SK-N-SH treated with all-trans-retinoic acid at 6 μM for 48 hours (cell line): ENCODE data around the gene SYNGR3.

Source experiments
- ATAC-seq: fragments of 200-7000 bp; cut with Tn5 transposase; 3 replicates; pipeline ENCODE4 v1.9.1; 2020; ENCODE audit warnings: mild to moderate bottlenecking, moderate library complexity
- ARNTL ChIP-seq: fragments of 450-650 bp; formaldehyde crosslinking; IDR thresholded peaks from 2 replicates; pipeline ENCODE4 v1.5.0; 2020; ENCODE audit warnings: low read depth, mild to moderate bottlenecking, moderate library complexity, borderline replicate concordance
- BACH2 ChIP-seq: fragments of 250-450 bp; sonication (Bioruptor Pico); IDR thresholded peaks from 2 replicates; pipeline ENCODE4 v1.9.0; 2021; ENCODE audit warnings: mild to moderate bottlenecking, borderline replicate concordance
- CSDC2 ChIP-seq: fragments of 250-450 bp; sonication (Bioruptor Pico); IDR thresholded peaks from 2 replicates; pipeline ENCODE4 v1.5.0; 2020; ENCODE audit warnings: mild to moderate bottlenecking, moderate library complexity
- ESRRG ChIP-seq: fragments of 250-450 bp; sonication (Bioruptor Pico); IDR thresholded peaks from 2 replicates; pipeline ENCODE4 v1.6.1; 2021; ENCODE audit warnings: mild to moderate bottlenecking
- GLIS3 ChIP-seq: fragments of 250-450 bp; sonication (Bioruptor Pico); IDR thresholded peaks from 2 replicates; pipeline ENCODE4 v1.5.0; 2020; ENCODE audit warnings: mild to moderate bottlenecking, moderate library complexity
- OSR1 ChIP-seq: fragments of 250-450 bp; sonication (Bioruptor Pico); IDR thresholded peaks from 2 replicates; pipeline ENCODE4 v1.8.0; 2022; ENCODE audit warnings: moderate library complexity, mild to moderate bottlenecking, inconsistent platforms
- POU6F1 ChIP-seq: fragments of 250-450 bp; sonication (Bioruptor Pico); IDR thresholded peaks from 2 replicates; pipeline ENCODE4 v1.8.0; 2021; ENCODE audit warnings: low read depth, mild to moderate bottlenecking, moderate library complexity, borderline replicate concordance
- PPARA ChIP-seq: fragments of 250-450 bp; sonication (Bioruptor Pico); IDR thresholded peaks from 2 replicates; pipeline ENCODE4 v1.5.0; 2020; ENCODE audit warnings: mild to moderate bottlenecking, borderline replicate concordance
- RARB ChIP-seq: fragments of 250-450 bp; sonication (Bioruptor Pico); IDR thresholded peaks from 2 replicates; pipeline ENCODE4 v1.8.0; 2021; ENCODE audit warnings: mild to moderate bottlenecking, moderate library complexity
- SNAI2 ChIP-seq: fragments of 250-450 bp; sonication (Bioruptor Pico); IDR thresholded peaks from 2 replicates; pipeline ENCODE4 v1.5.0; 2020; ENCODE audit warnings: mild to moderate bottlenecking, moderate library complexity
- TCF4 ChIP-seq: fragments of 250-450 bp; sonication (Bioruptor Pico); IDR thresholded peaks from 2 replicates; pipeline ENCODE4 v1.8.0; 2021; ENCODE audit warnings: mild to moderate bottlenecking, moderate library complexity, borderline replicate concordance
- TOX ChIP-seq: fragments of 250-450 bp; sonication (Bioruptor Pico); IDR thresholded peaks from 2 replicates; pipeline ENCODE4 v1.8.0; 2021; ENCODE audit warnings: mild to moderate bottlenecking, moderate library complexity, borderline replicate concordance
- TSHZ2 ChIP-seq: fragments of 250-450 bp; sonication (Bioruptor Pico); IDR thresholded peaks from 2 replicates; pipeline ENCODE4 v1.5.0; 2020; ENCODE audit warnings: mild to moderate bottlenecking, moderate library complexity
- ZC3H10 ChIP-seq: fragments of 250-450 bp; sonication (Bioruptor Pico); IDR thresholded peaks from 2 replicates; pipeline ENCODE4 v1.5.1; 2021; ENCODE audit warnings: mild to moderate bottlenecking, moderate library complexity
- ZFP3 ChIP-seq: fragments of 250-450 bp; sonication (Bioruptor Pico); IDR thresholded peaks from 2 replicates; pipeline ENCODE4 v1.5.0; 2020; ENCODE audit warnings: mild to moderate bottlenecking, moderate library complexity
- ZFP30 ChIP-seq: fragments of 450-650 bp; formaldehyde crosslinking; IDR thresholded peaks from 2 replicates; pipeline ENCODE4 v1.5.0; 2022; ENCODE audit warnings: mild to moderate bottlenecking, moderate library complexity
- ZNF565 ChIP-seq: fragments of 450-650 bp; formaldehyde crosslinking; conservative IDR thresholded peaks from 2 replicates; pipeline ENCODE4 v1.5.0; 2020; ENCODE audit warnings: low read depth, mild to moderate bottlenecking, moderate library complexity
- ZNF70 ChIP-seq: fragments of 450-650 bp; formaldehyde crosslinking; IDR thresholded peaks from 2 replicates; pipeline ENCODE4 v1.5.0; 2020; ENCODE audit warnings: mild to moderate bottlenecking, moderate library complexity
- ZNF8 ChIP-seq: fragments of 450-650 bp; formaldehyde crosslinking; IDR thresholded peaks from 2 replicates; pipeline ENCODE4 v1.5.0; 2020; ENCODE audit warnings: mild to moderate bottlenecking, moderate library complexity
- TF ChIP-seq, protein P1 (sequence below): fragments of 250-450 bp; sonication (Bioruptor Pico); IDR thresholded peaks from 2 replicates; pipeline ENCODE4 v1.5.1; 2021; ENCODE audit warnings: mild to moderate bottlenecking, moderate library complexity
- TF ChIP-seq, protein P2 (sequence below): fragments of 250-450 bp; sonication (Bioruptor Pico); IDR thresholded peaks from 2 replicates; pipeline ENCODE4 v1.8.0; 2020; ENCODE audit warnings: mild to moderate bottlenecking, moderate library complexity, borderline replicate concordance

Gene SYNGR3

GRCh38 chr16:1975432-1976215 lies 14.1 kb upstream of the SYNGR3 start:
- ATAC-seq = no peak
- TF ChIP-seq RARB (CRISPR knock-in tag) = no peak
- TF ChIP-seq TOX (CRISPR knock-in tag) = no peak
- TF ChIP-seq ESRRG (CRISPR knock-in tag) = no peak
- TF ChIP-seq BACH2 (CRISPR knock-in tag) = no peak
- TF ChIP-seq POU6F1 = no peak
- TF ChIP-seq, protein P1, sequence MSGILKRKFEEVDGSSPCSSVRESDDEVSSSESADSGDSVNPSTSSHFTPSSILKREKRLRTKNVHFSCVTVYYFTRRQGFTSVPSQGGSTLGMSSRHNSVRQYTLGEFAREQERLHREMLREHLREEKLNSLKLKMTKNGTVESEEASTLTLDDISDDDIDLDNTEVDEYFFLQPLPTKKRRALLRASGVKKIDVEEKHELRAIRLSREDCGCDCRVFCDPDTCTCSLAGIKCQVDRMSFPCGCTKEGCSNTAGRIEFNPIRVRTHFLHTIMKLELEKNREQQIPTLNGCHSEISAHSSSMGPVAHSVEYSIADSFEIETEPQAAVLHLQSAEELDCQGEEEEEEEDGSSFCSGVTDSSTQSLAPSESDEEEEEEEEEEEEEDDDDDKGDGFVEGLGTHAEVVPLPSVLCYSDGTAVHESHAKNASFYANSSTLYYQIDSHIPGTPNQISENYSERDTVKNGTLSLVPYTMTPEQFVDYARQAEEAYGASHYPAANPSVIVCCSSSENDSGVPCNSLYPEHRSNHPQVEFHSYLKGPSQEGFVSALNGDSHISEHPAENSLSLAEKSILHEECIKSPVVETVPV (CRISPR knock-in tag) = no peak
- no peak for TF ChIP-seq GLIS3 (CRISPR knock-in tag)
- TF ChIP-seq TSHZ2 = no peak
- no peak for TF ChIP-seq ZFP3 (CRISPR knock-in tag)
- no peak for TF ChIP-seq PPARA
- TF ChIP-seq TCF4 (CRISPR knock-in tag) = no peak
- no peak for TF ChIP-seq ZNF565
- no peak for TF ChIP-seq ZFP30 (CRISPR knock-in tag)
- no peak for TF ChIP-seq ARNTL (CRISPR knock-in tag)

DNA sequence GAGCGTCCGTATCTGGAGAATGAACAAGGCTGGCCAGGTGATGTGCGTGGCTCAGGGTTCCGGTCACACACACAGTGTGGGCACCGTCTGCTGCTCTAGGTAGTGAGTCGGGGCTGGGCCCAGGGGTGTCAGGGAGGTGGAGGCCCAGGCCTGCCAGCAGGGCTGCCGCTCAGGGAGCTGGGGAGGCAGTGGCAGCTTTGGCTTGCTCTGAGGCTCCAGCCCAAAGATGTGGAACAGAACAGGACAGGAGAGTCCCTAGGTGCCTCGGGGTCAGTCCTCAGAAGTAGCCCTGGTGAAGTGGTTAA lies 13.6 kb upstream of the SYNGR3 start:
- no peak for ATAC-seq
- TF ChIP-seq SNAI2 (CRISPR knock-in tag) (no peak), ZNF70 (CRISPR knock-in tag) (no peak), ZFP3 (CRISPR knock-in tag) (no peak), ZC3H10 (CRISPR knock-in tag) (no peak), OSR1 (CRISPR knock-in tag) (no peak), ZNF565 (no peak), BACH2 (CRISPR knock-in tag) (no peak), TOX (CRISPR knock-in tag) (no peak), CSDC2 (CRISPR knock-in tag) (no peak), RARB (CRISPR knock-in tag) (no peak), ZNF8 (CRISPR knock-in tag) (no peak), ESRRG (CRISPR knock-in tag) (no peak), TCF4 (CRISPR knock-in tag) (no peak), GLIS3 (CRISPR knock-in tag) (no peak), ZFP30 (CRISPR knock-in tag) (no peak)
- TF ChIP-seq, protein P2, sequence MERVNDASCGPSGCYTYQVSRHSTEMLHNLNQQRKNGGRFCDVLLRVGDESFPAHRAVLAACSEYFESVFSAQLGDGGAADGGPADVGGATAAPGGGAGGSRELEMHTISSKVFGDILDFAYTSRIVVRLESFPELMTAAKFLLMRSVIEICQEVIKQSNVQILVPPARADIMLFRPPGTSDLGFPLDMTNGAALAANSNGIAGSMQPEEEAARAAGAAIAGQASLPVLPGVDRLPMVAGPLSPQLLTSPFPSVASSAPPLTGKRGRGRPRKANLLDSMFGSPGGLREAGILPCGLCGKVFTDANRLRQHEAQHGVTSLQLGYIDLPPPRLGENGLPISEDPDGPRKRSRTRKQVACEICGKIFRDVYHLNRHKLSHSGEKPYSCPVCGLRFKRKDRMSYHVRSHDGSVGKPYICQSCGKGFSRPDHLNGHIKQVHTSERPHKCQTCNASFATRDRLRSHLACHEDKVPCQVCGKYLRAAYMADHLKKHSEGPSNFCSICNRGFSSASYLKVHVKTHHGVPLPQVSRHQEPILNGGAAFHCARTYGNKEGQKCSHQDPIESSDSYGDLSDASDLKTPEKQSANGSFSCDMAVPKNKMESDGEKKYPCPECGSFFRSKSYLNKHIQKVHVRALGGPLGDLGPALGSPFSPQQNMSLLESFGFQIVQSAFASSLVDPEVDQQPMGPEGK = no peak

DNA sequence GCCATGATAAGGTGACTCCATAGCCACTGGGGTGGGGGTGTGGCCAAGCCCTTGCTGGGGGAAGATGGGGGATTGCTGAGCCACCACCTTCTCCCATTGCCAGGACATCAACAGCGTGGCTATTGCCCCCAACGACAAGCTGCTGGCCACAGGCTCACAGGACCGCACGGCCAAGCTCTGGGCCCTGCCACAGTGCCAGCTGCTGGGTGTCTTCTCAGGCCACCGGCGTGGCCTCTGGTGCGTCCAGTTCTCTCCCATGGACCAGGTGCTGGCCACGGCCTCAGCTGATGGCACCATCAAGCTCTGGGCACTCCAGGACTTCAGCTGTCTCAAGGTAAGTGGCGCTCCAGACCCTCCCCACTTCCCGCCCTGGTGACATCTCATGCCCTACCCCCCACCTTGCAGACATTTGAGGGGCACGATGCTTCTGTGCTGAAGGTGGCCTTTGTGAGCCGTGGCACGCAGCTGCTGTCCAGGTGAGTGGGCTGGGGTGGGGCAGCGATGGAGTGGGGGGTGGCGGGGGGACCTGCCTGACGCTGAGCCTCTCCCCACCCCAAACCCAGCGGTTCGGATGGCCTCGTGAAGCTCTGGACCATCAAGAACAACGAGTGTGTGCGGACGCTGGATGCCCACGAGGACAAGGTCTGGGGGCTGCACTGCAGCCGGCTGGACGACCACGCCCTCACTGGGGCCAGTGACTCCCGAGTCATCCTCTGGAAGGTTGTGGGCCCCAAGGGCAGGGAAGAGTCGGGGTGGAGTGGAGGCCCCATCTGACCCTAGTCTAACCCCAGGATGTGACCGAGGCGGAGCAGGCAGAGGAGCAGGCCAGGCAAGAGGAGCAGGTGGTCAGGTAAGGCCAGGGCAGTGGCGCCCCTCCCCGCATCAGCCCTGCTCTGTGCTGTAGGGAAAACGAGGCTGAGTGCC lies 12.6 kb upstream of the SYNGR3 start:
- no peak for ATAC-seq
- no peak for TF ChIP-seq TOX (CRISPR knock-in tag)
- TF ChIP-seq ZNF70 (CRISPR knock-in tag) = no peak
- TF ChIP-seq POU6F1 = no peak
- no peak for TF ChIP-seq CSDC2 (CRISPR knock-in tag)
- no peak for TF ChIP-seq TCF4 (CRISPR knock-in tag)
- no peak for TF ChIP-seq ZC3H10 (CRISPR knock-in tag)
- TF ChIP-seq ESRRG (CRISPR knock-in tag) = no peak
- TF ChIP-seq GLIS3 (CRISPR knock-in tag) = no peak
- TF ChIP-seq TSHZ2 = no peak
